DOHH2 (cell line): ENCODE data around the gene ZSCAN1.

Source experiments
- H3F3A ChIP-seq: fragments of 200-600 bp; sonication (generic), shearing (Covaris generic); 2 replicates; pipeline ENCODE4 v1.6.0; 2016; ENCODE audit warnings: antibody characterized with exemption, mild to moderate bottlenecking; ENCODE audit not compliant: control insufficient read depth, insufficient read depth
- H3K27ac ChIP-seq: fragments of 200-600 bp; sonication (generic); 2 replicates; pipeline ENCODE4 v1.5.1; 2014; ENCODE audit warnings: low read depth, mild to moderate bottlenecking, low read length, moderate library complexity
- H3K27me3 ChIP-seq: fragments of 200-600 bp; sonication (generic); 2 replicates; pipeline ENCODE4 v1.6.1; 2014; ENCODE audit warnings: mild to moderate bottlenecking, low read length, mixed read lengths; ENCODE audit not compliant: control insufficient read depth
- H3K36me3 ChIP-seq: fragments of 200-600 bp; sonication (generic); 2 replicates; pipeline ENCODE4 v1.6.1; 2014; ENCODE audit warnings: mild to moderate bottlenecking, low read length, moderate library complexity, mixed read lengths; ENCODE audit not compliant: control insufficient read depth
- H3K4me1 ChIP-seq: fragments of 200-600 bp; sonication (generic); 2 replicates; pipeline ENCODE4 v1.6.1; 2014; ENCODE audit warnings: mild to moderate bottlenecking, low read length, mixed read lengths; ENCODE audit not compliant: control insufficient read depth
- H3K4me2 ChIP-seq: fragments of 200-600 bp; sonication (generic); 2 replicates; pipeline ENCODE4 v1.6.0; 2014; ENCODE audit warnings: mild to moderate bottlenecking, low read length, moderate library complexity
- H3K4me3 ChIP-seq: fragments of 200-600 bp; sonication (generic); 2 replicates; pipeline ENCODE4 v1.5.1; 2014; ENCODE audit warnings: mild to moderate bottlenecking, low read length, mixed read lengths
- H3K79me2 ChIP-seq: fragments of 200-600 bp; sonication (generic); 2 replicates; pipeline ENCODE4 v1.6.1; 2014; ENCODE audit warnings: mild to moderate bottlenecking, low read length, mixed read lengths; ENCODE audit not compliant: control insufficient read depth
- H3K9me2 ChIP-seq: fragments of 200-600 bp; sonication (generic); replicated peaks from 2 replicates; pipeline ENCODE4 v1.6.1; 2014; ENCODE audit warnings: mild to moderate bottlenecking, low read length, mixed read lengths; ENCODE audit not compliant: control insufficient read depth
- H3K9me3 ChIP-seq: fragments of 200-600 bp; sonication (generic); 2 replicates; pipeline ENCODE4 v1.6.1; 2014; ENCODE audit warnings: antibody characterized with exemption, low read length, mixed read lengths; ENCODE audit not compliant: control insufficient read depth, insufficient read depth
- H4K20me1 ChIP-seq: fragments of 200-600 bp; sonication (generic); 2 replicates; pipeline ENCODE4 v1.6.0; 2014; ENCODE audit warnings: low read depth, mild to moderate bottlenecking, antibody characterized with exemption, low read length, moderate library complexity; ENCODE audit not compliant: control insufficient read depth, insufficient read depth
- CTCF ChIP-seq: fragments of 200-600 bp; sonication (generic); IDR thresholded peaks from one replicate; pipeline ENCODE4 v1.5.1; 2014; ENCODE audit warnings: antibody characterized with exemption, mild to moderate bottlenecking, low read depth, low read length; ENCODE audit not compliant: poor library complexity, severe bottlenecking
- EZH2phosphoT487 ChIP-seq: fragments of 200-600 bp; sonication (generic); IDR thresholded peaks from 2 replicates; pipeline ENCODE4 v1.6.1; 2017; ENCODE audit warnings: borderline replicate concordance, mild to moderate bottlenecking, antibody characterized with exemption, low read length, moderate library complexity, mixed read lengths

The ZSCAN1 gene

GRCh38 chr19:58052256-58052655 lies 18.4 kb downstream of the ZSCAN1 start:
- no peaks in the 10 kb centered on the region for H3K4me1 ChIP-seq
- H3K4me3 ChIP-seq: no peak overlapping the region
- H4K20me1 ChIP-seq: no peaks in the 10 kb centered on the region
- no peaks in the 10 kb centered on the region for H3K9me2 ChIP-seq
- no peaks in the 10 kb centered on the region for H3K27me3 ChIP-seq
- H3K27ac ChIP-seq: no peak overlapping the region
- peaks cover 60% of the 10 kb centered on the region; the same call in 1 of the 2 replicates for H3K9me3 ChIP-seq
- TF ChIP-seq EZH2phosphoT487: no peak
- no peak for TF ChIP-seq CTCF
- H3K36me3 ChIP-seq: no peaks in the 10 kb centered on the region
- no peaks in the 10 kb centered on the region for H3K79me2 ChIP-seq
- no peaks in the 10 kb centered on the region for H3F3A ChIP-seq
- no peak overlapping the region for H3K4me2 ChIP-seq

DNA sequence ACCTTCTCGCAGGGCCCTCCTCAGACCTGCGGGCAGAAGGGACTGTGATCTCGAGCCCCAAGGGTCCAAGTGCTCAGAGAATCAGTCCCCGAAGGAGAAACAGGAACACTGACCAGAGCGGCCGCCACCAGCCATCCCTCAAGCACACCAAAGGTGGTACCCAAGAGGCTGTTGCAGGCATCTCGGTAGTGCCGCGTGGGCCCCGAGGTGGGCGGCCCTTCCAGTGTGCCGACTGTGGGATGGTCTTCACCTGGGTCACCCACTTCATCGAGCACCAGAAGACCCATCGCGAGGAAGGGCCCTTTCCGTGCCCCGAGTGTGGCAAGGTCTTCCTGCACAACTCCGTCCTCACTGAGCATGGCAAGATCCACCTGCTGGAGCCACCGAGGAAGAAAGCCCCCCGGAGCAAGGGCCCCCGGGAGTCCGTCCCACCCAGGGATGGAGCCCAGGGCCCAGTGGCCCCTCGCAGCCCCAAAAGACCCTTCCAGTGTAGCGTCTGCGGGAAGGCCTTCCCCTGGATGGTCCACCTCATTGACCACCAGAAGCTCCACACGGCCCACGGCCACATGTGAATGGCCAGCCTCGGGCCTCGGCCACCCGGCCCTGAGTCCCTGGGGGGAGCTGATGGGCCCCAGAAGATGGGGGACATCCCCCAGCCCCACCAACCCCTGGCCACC lies 19.8 kb downstream of the ZSCAN1 start:
- no peaks in the 10 kb centered on the region for H4K20me1 ChIP-seq
- no peak overlapping the region for H3K4me3 ChIP-seq
- no peaks in the 10 kb centered on the region for H3F3A ChIP-seq
- H3K27me3 ChIP-seq: no peaks in the 10 kb centered on the region
- H3K4me1 ChIP-seq: no peaks in the 10 kb centered on the region
- H3K36me3 ChIP-seq: no peaks in the 10 kb centered on the region
- TF ChIP-seq CTCF: no peak
- no peaks in the 10 kb centered on the region for H3K79me2 ChIP-seq
- peaks cover 62% of the 10 kb centered on the region; the same call in 1 of the 2 replicates for H3K9me3 ChIP-seq
- H3K9me2 ChIP-seq: no peaks in the 10 kb centered on the region
- H3K4me2 ChIP-seq: no peak overlapping the region
- H3K27ac ChIP-seq: no peak overlapping the region

GRCh38 chr19:58054901-58055874 lies 21.4 kb downstream of the ZSCAN1 start:
- Histone ChIP-seq H3F3A (no peaks in the 10 kb centered on the region), H4K20me1 (no peaks in the 10 kb centered on the region), H3K36me3 (no peaks in the 10 kb centered on the region), H3K4me3 (no peak overlapping the region), H3K9me2 (no peaks in the 10 kb centered on the region), H3K4me1 (no peaks in the 10 kb centered on the region), H3K27ac (no peak overlapping the region), H3K27me3 (no peaks in the 10 kb centered on the region), H3K9me3 (peaks cover 59% of the 10 kb centered on the region; the same call in 1 of the 2 replicates), H3K79me2 (no peaks in the 10 kb centered on the region), H3K4me2 (no peak overlapping the region)
- no peak for TF ChIP-seq CTCF
- TF ChIP-seq EZH2phosphoT487: no peak
